HepG2 (cell line): ENCODE measurements around the gene CHST11. TPM values are rescaled to one million over a fixed set of nuclear protein-coding genes. Genes with fewer than 3 reads are reported as not detected.

Experiments used
- ATAC-seq: fragments of 200-7000 bp; cut with Tn5 transposase; 3 replicates; pipeline ENCODE4 v1.9.1; 2020; ENCODE audit warnings: mild to moderate bottlenecking, moderate library complexity
- BruUV-seq: library from RNA; stranded (reverse); fragments of 400-500 nt; replicated peaks from 2 replicates; lab custom pipeline; 2021; lab: Mats Ljungman, UMichigan
- CTCF ChIA-PET: fragments of 300-600 bp; formaldehyde crosslinking; extraction: SDS; loops from one replicate; lab custom pipeline; 2021; ENCODE audit warnings: low total read pairs, inconsistent platforms, low intra/inter-chr PET ratio; lab: Yijun Ruan, JAX
- POLR2A ChIA-PET: fragments of 350-600 bp; sonication (Branson Sonifier 250); formaldehyde crosslinking; loops from one replicate; lab custom pipeline; 2020; ENCODE audit warnings: antibody characterized with exemption, inconsistent platforms; lab: Yijun Ruan, JAX
- DNase-seq: peaks from one replicate; pipeline ENCODE4 v3.0.0-alpha.2; 2015; ENCODE audit warnings: low spot score
- FAIRE-seq: peaks from 3 replicates; lab custom pipeline; 2011; peaks lifted over from hg19 to GRCh38; lab: Jason Lieb, UNC
- H2AFZ ChIP-seq: one replicate; pipeline ENCODE4 v1.6.1; 2011; ENCODE audit warnings: low read length, inconsistent platforms
- H3K27ac ChIP-seq: fragments of 300-600 bp; 3 replicates; pipeline ENCODE4 v1.8.0; 2011; ENCODE audit warnings: mixed run types, mild to moderate bottlenecking, mixed read lengths, low read length, inconsistent platforms; ENCODE audit not compliant: insufficient read depth; ENCODE audit errors: extremely low read length
- H3K27me3 ChIP-seq, 2 experiments: fragments of 200-600 bp in 1 of 2; 2 replicates in 1 of 2; 3 replicates in 1 of 2; pipeline versions ENCODE4 v1.6.0 to v1.8.0; 2011; ENCODE audit warnings: low read length in 2 of 2, mild to moderate bottlenecking in 2 of 2, moderate library complexity in 2 of 2, inconsistent platforms in 1 of 2; ENCODE audit not compliant: insufficient read depth in 2 of 2, control insufficient read depth in 1 of 2
- H3K36me3 ChIP-seq, 2 experiments: fragments of 200-600 bp in 1 of 2; replicated peaks in 1 of 2; 2 replicates in 1 of 2; 3 replicates in 1 of 2; pipeline versions ENCODE4 v1.5.1 to v1.8.0; 2011; ENCODE audit warnings: low read length in 2 of 2, inconsistent platforms in 1 of 2; ENCODE audit not compliant: insufficient read depth in 2 of 2, control insufficient read depth in 1 of 2
- H3K4me1 ChIP-seq: 2 replicates; pipeline ENCODE4 v1.5.1; 2012; ENCODE audit warnings: low read length, inconsistent platforms; ENCODE audit not compliant: insufficient read depth
- H3K4me2 ChIP-seq: 2 replicates; pipeline ENCODE4 v1.6.0; 2011; ENCODE audit warnings: low read depth, low read length, inconsistent platforms
- H3K4me3 ChIP-seq, 3 experiments: fragments of 200-600 bp in 1 of 3; sonication (generic), shearing (Covaris generic) in 1 of 3; replicated peaks in 1 of 3; 2 replicates each; pipeline ENCODE4 v1.5.1; 2011 to 2016; ENCODE audit warnings: low read length in 3 of 3, inconsistent platforms in 2 of 3, low read depth in 2 of 3, mild to moderate bottlenecking in 2 of 3, control low read depth in 1 of 3, mixed read lengths in 1 of 3; ENCODE audit not compliant: insufficient read depth in 1 of 3
- H3K79me2 ChIP-seq: one replicate; pipeline ENCODE4 v1.6.1; 2011; ENCODE audit warnings: low read length, inconsistent platforms; ENCODE audit not compliant: insufficient read depth
- H3K9ac ChIP-seq: 2 replicates; pipeline ENCODE4 v1.6.0; 2011; ENCODE audit warnings: mild to moderate bottlenecking, low read depth, low read length, inconsistent platforms; ENCODE audit not compliant: insufficient read depth
- H3K9me3 ChIP-seq: 2 replicates; pipeline ENCODE4 v1.5.1; 2012; ENCODE audit warnings: mild to moderate bottlenecking, low read length
- H4K20me1 ChIP-seq: 2 replicates; pipeline ENCODE4 v1.6.0; 2011; ENCODE audit warnings: inconsistent platforms, mild to moderate bottlenecking, low read length, moderate library complexity; ENCODE audit not compliant: insufficient read depth
- MEF2D ChIP-seq: sonication (generic); formaldehyde crosslinking; IDR thresholded peaks from 2 replicates; pipeline ENCODE4 v1.5.1; 2020; ENCODE audit warnings: mild to moderate bottlenecking, missing genetic modification reagents
- PAXIP1 ChIP-seq: sonication (generic); formaldehyde crosslinking; conservative IDR thresholded peaks from 2 replicates; pipeline ENCODE4 v1.4.0; 2020; ENCODE audit warnings: mild to moderate bottlenecking, missing genetic modification reagents, moderate library complexity
- SALL2 ChIP-seq: sonication (generic); formaldehyde crosslinking; IDR thresholded peaks from 2 replicates; pipeline ENCODE4 v1.8.1; 2023; ENCODE audit warnings: mild to moderate bottlenecking, missing genetic modification reagents, inconsistent platforms
- SSRP1 ChIP-seq: IDR thresholded peaks from 2 replicates; pipeline ENCODE4 v1.6.1; 2016; ENCODE audit warnings: control low read depth
- ZNF281 ChIP-seq: sonication (generic); formaldehyde crosslinking; IDR thresholded peaks from 2 replicates; pipeline ENCODE4 v1.4.0; 2020; ENCODE audit warnings: missing genetic modification reagents, borderline replicate concordance
- ZNF749 ChIP-seq: sonication (generic); formaldehyde crosslinking; IDR thresholded peaks from 2 replicates; pipeline ENCODE4 v1.8.0; 2022; ENCODE audit warnings: mild to moderate bottlenecking, missing genetic modification reagents, moderate library complexity, borderline replicate concordance
- WGBS: methylation state at CpG from one replicate; pipeline ENCODE4 v1.1.6; 2017; ENCODE audit warnings: low lambda C conversion rate; 5-methylcytosine and 5-hydroxymethylcytosine counted together
- in situ Hi-C: cut with HindIII; loops from 2 replicates; pipeline ENCODE4 v1.10.0; 2017; ENCODE audit warnings: low pct_unique_long_range_greater_than_20kb; ENCODE audit not compliant: extremely low pct_ligation_motif_present
- intact Hi-C: fragments of 100-400 bp; cut with micrococcal nuclease; formaldehyde crosslinking; loops from one replicate; pipeline ENCODE4 v1.10.0; 2022; ENCODE audit not compliant: unreplicated experiment
- polyA plus RNA-seq, 8 experiments: library from polyadenylated mRNA; depleted of rRNA in 3 of 8; stranded (reverse) in 7 of 8; unstranded in 1 of 8; fragments of >200 nt; fragmentation: Illumina TruSeq in 4 of 8; extraction: Trizol in 4 of 8; gene quantifications; 2 replicates each; pipeline versions ENCODE4 v1.2.1 to v1.2.3, GENCODE V29; 2011 to 2016; ENCODE audit warnings: low read depth in 4 of 8, missing spikeins in 1 of 8, mixed read lengths in 1 of 8; ENCODE audit not compliant: insufficient read depth in 1 of 8
- total RNA-seq, 5 experiments: library from RNA; depleted of rRNA; stranded (reverse); fragments of >200 nt; fragmentation: Illumina TruSeq; extraction: Trizol; gene quantifications; 2 replicates each; pipeline ENCODE4 v1.2.3, GENCODE V29; 2016; ENCODE audit warnings: low read depth in 1 of 5
- TF ChIP-seq, protein P1 (sequence below): sonication (generic); formaldehyde crosslinking; IDR thresholded peaks from 2 replicates; pipeline ENCODE4 v1.8.1; 2023; ENCODE audit warnings: missing genetic modification reagents, inconsistent platforms, borderline replicate concordance
- TF ChIP-seq, protein P2 (sequence below): sonication (generic); formaldehyde crosslinking; IDR thresholded peaks from 2 replicates; pipeline ENCODE4 v1.4.0; 2020; ENCODE audit warnings: missing genetic modification reagents

CHST11 gene
- total and polyA plus RNA-seq, 2 of the 13 experiments (the other 11 are each of a cell fraction or from before 2014, with no cell fraction given): 0.15 TPM; not detected in 1

DNA sequence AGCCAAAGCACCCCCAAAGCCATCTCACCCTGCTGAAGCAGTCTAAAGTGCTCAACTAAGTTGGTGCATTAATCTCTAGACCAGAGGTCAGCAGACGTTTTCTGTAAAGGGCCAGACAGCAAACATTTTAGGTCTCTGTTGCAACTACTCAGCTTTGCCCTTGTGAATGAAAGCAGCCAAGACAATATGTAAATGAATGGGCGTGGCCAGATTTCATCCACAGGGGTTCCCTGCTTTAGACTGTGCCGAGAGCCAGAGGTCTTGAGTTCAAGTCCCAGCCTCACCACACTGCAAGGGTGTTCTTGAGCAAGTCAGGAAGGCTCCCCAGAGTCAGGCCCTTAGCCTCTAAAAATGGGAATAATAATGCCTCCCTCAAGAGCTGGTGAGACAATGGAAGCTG, 166.2 kb downstream of the CHST11 start:
- Histone ChIP-seq H3K79me2 (no peaks in the 10 kb centered on the region), H2AFZ (no peak overlapping the region), H3K4me3 (no peak overlapping the region), H3K27me3 (no peaks in the 10 kb centered on the region; a peak in 2 of 5 replicates), H3K4me1 (no peaks in the 10 kb centered on the region), H3K27ac (no peak overlapping the region), H4K20me1 (no peaks in the 10 kb centered on the region), H3K9me3 (no peaks in the 10 kb centered on the region), H3K9ac (no peak overlapping the region), H3K4me2 (no peak overlapping the region), H3K36me3 (no peaks in the 10 kb centered on the region)
- no peak for FAIRE-seq
- WGBS: 20% methylated on average over 2 of the region's 3 CpGs
- no peak for ATAC-seq
- ChIA-PET CTCF (no interaction called here), POLR2A (no interaction called here)
- BruUV-seq: no TSS peak
- DNase-seq: no peak
- intact Hi-C loops (no loop called here), in situ Hi-C loops (no loop called here)
- no peak for TF ChIP-seq SALL2 (CRISPR knock-in tag)
- TF ChIP-seq, protein P1, sequence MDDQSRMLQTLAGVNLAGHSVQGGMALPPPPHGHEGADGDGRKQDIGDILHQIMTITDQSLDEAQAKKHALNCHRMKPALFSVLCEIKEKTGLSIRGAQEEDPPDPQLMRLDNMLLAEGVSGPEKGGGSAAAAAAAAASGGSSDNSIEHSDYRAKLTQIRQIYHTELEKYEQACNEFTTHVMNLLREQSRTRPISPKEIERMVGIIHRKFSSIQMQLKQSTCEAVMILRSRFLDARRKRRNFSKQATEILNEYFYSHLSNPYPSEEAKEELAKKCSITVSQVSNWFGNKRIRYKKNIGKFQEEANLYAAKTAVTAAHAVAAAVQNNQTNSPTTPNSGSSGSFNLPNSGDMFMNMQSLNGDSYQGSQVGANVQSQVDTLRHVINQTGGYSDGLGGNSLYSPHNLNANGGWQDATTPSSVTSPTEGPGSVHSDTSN: no peak
- no peak for TF ChIP-seq MEF2D (CRISPR knock-in tag)
- no peak for TF ChIP-seq ZNF749 (CRISPR knock-in tag)
- TF ChIP-seq SSRP1 (CRISPR knock-in tag): no peak
- TF ChIP-seq PAXIP1 (CRISPR knock-in tag): no peak
- no peak for TF ChIP-seq ZNF281 (CRISPR knock-in tag)
- TF ChIP-seq, protein P2, sequence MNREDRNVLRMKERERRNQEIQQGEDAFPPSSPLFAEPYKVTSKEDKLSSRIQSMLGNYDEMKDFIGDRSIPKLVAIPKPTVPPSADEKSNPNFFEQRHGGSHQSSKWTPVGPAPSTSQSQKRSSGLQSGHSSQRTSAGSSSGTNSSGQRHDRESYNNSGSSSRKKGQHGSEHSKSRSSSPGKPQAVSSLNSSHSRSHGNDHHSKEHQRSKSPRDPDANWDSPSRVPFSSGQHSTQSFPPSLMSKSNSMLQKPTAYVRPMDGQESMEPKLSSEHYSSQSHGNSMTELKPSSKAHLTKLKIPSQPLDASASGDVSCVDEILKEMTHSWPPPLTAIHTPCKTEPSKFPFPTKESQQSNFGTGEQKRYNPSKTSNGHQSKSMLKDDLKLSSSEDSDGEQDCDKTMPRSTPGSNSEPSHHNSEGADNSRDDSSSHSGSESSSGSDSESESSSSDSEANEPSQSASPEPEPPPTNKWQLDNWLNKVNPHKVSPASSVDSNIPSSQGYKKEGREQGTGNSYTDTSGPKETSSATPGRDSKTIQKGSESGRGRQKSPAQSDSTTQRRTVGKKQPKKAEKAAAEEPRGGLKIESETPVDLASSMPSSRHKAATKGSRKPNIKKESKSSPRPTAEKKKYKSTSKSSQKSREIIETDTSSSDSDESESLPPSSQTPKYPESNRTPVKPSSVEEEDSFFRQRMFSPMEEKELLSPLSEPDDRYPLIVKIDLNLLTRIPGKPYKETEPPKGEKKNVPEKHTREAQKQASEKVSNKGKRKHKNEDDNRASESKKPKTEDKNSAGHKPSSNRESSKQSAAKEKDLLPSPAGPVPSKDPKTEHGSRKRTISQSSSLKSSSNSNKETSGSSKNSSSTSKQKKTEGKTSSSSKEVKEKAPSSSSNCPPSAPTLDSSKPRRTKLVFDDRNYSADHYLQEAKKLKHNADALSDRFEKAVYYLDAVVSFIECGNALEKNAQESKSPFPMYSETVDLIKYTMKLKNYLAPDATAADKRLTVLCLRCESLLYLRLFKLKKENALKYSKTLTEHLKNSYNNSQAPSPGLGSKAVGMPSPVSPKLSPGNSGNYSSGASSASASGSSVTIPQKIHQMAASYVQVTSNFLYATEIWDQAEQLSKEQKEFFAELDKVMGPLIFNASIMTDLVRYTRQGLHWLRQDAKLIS (CRISPR knock-in tag): no peak
